ENCODE measurements around the gene KCNK2. TPM values are rescaled to one million over a fixed set of nuclear protein-coding genes. Genes with fewer than 3 reads are reported as not detected.

KCNK2 gene
- 6.8 and 9.1 TPM in 2 replicates for total RNA-seq (2012; rRNA removed)

GRCh38 chr1:215082532-215083382, at the start of gene KCNK2:
KCNK2 (plus strand) TSS chr1:215082737; CDS start chr1:215083386, 649 bp downstream.
- Histone ChIP-seq H3K4me2 (ENCODE audit: low read length) (peak within 1 kb of the TSS; percentile 93), H3K9ac (ENCODE audit: low read depth, low read length) (peak within 1 kb of the TSS; percentile 67), H3K4me1 (ENCODE audit: control insufficient read depth, insufficient read depth, low read length) (peaks cover 10% of the 10 kb centered on the region), H3K4me3 (ENCODE audit: low read length) (peak within 1 kb of the TSS; percentile 72), H3K9me3 (replicated peaks; ENCODE audit: low read length) (no peaks in the 10 kb centered on the region), H3K27me3 (ENCODE audit: control insufficient read depth, insufficient read depth, low read length) (no peaks in the 10 kb centered on the region), H3K36me3 (ENCODE audit: insufficient read depth, low read length) (peaks cover 3% of the 10 kb centered on the region)

- no peaks in the 10 kb centered on the region for H3K36me3 ChIP-seq (ENCODE audit: insufficient read depth, low read length)
- H3K27me3 ChIP-seq (ENCODE audit: control insufficient read depth, insufficient read depth, low read length) = no peaks in the 10 kb centered on the region
- H3K9me3 ChIP-seq (replicated peaks; ENCODE audit: low read length) = no peaks in the 10 kb centered on the region
- H3K9ac ChIP-seq (ENCODE audit: low read depth, low read length) = no peak overlapping the region
- no peaks in the 10 kb centered on the region for H3K4me1 ChIP-seq (ENCODE audit: control insufficient read depth, insufficient read depth, low read length)
- H3K4me2 ChIP-seq (ENCODE audit: low read length) = no peak overlapping the region
- no peak overlapping the region for H3K4me3 ChIP-seq (ENCODE audit: low read length)
Measured at GRCh38 chr1:215032911-215033526, 49.5 kb upstream of the KCNK2 start.

- H3K27me3 ChIP-seq (ENCODE audit: control insufficient read depth, insufficient read depth, low read length) = no peaks in the 10 kb centered on the region
- H3K4me2 ChIP-seq (ENCODE audit: low read length) = no peak overlapping the region
- no peak overlapping the region for H3K9ac ChIP-seq (ENCODE audit: low read depth, low read length)
- no peaks in the 10 kb centered on the region for H3K36me3 ChIP-seq (ENCODE audit: insufficient read depth, low read length)
- H3K4me1 ChIP-seq (ENCODE audit: control insufficient read depth, insufficient read depth, low read length) = no peaks in the 10 kb centered on the region
- no peaks in the 10 kb centered on the region for H3K9me3 ChIP-seq (replicated peaks; ENCODE audit: low read length)
- no peak overlapping the region for H3K4me3 ChIP-seq (ENCODE audit: low read length)
Measured at GRCh38 chr1:215040190-215040589, 42.3 kb upstream of the KCNK2 start.

GRCh38 chr1:215043401-215043800, 39.1 kb upstream of the KCNK2 start:
- Histone ChIP-seq H3K4me3 (ENCODE audit: low read length) (no peak overlapping the region), H3K36me3 (ENCODE audit: insufficient read depth, low read length) (no peaks in the 10 kb centered on the region), H3K4me1 (ENCODE audit: control insufficient read depth, insufficient read depth, low read length) (no peaks in the 10 kb centered on the region), H3K9ac (ENCODE audit: low read depth, low read length) (no peak overlapping the region), H3K27me3 (ENCODE audit: control insufficient read depth, insufficient read depth, low read length) (no peaks in the 10 kb centered on the region), H3K9me3 (replicated peaks; ENCODE audit: low read length) (no peaks in the 10 kb centered on the region), H3K4me2 (ENCODE audit: low read length) (no peak overlapping the region)

- H3K27me3 ChIP-seq (ENCODE audit: control insufficient read depth, insufficient read depth, low read length) = no peaks in the 10 kb centered on the region
- no peak overlapping the region for H3K4me2 ChIP-seq (ENCODE audit: low read length)
- H3K4me1 ChIP-seq (ENCODE audit: control insufficient read depth, insufficient read depth, low read length) = no peaks in the 10 kb centered on the region
- no peaks in the 10 kb centered on the region for H3K9me3 ChIP-seq (replicated peaks; ENCODE audit: low read length)
- no peak overlapping the region for H3K9ac ChIP-seq (ENCODE audit: low read depth, low read length)
- H3K36me3 ChIP-seq (ENCODE audit: insufficient read depth, low read length) = no peaks in the 10 kb centered on the region
- H3K4me3 ChIP-seq (ENCODE audit: low read length) = no peak overlapping the region
Measured at GRCh38 chr1:215044151-215044550, 38.4 kb upstream of the KCNK2 start.

- H3K4me1 ChIP-seq (ENCODE audit: control insufficient read depth, insufficient read depth, low read length) = no peaks in the 10 kb centered on the region
- H3K4me2 ChIP-seq (ENCODE audit: low read length) = no peak overlapping the region
- no peak overlapping the region for H3K4me3 ChIP-seq (ENCODE audit: low read length)
- no peak overlapping the region for H3K9ac ChIP-seq (ENCODE audit: low read depth, low read length)
- H3K36me3 ChIP-seq (ENCODE audit: insufficient read depth, low read length) = no peaks in the 10 kb centered on the region
- H3K27me3 ChIP-seq (ENCODE audit: control insufficient read depth, insufficient read depth, low read length) = no peaks in the 10 kb centered on the region
- H3K9me3 ChIP-seq (replicated peaks; ENCODE audit: low read length) = no peaks in the 10 kb centered on the region
Measured at GRCh38 chr1:215045698-215046308, 36.7 kb upstream of the KCNK2 start.

GRCh38 chr1:215052256-215053015, 30.1 kb upstream of the KCNK2 start:
- Histone ChIP-seq H3K4me1 (ENCODE audit: control insufficient read depth, insufficient read depth, low read length) (peaks cover 12% of the 10 kb centered on the region), H3K9ac (ENCODE audit: low read depth, low read length) (no peak overlapping the region), H3K36me3 (ENCODE audit: insufficient read depth, low read length) (no peaks in the 10 kb centered on the region), H3K4me2 (ENCODE audit: low read length) (no peak overlapping the region), H3K4me3 (ENCODE audit: low read length) (no peak overlapping the region), H3K27me3 (ENCODE audit: control insufficient read depth, insufficient read depth, low read length) (no peaks in the 10 kb centered on the region), H3K9me3 (replicated peaks; ENCODE audit: low read length) (no peaks in the 10 kb centered on the region)

GRCh38 chr1:215054266-215054665, 28.3 kb upstream of the KCNK2 start:
- H3K9me3 ChIP-seq (replicated peaks; ENCODE audit: low read length) = no peaks in the 10 kb centered on the region
- H3K4me1 ChIP-seq (ENCODE audit: control insufficient read depth, insufficient read depth, low read length) = peaks cover 12% of the 10 kb centered on the region
- no peaks in the 10 kb centered on the region for H3K36me3 ChIP-seq (ENCODE audit: insufficient read depth, low read length)
- H3K9ac ChIP-seq (ENCODE audit: low read depth, low read length) = no peak overlapping the region
- H3K4me3 ChIP-seq (ENCODE audit: low read length) = no peak overlapping the region
- H3K4me2 ChIP-seq (ENCODE audit: low read length) = no peak overlapping the region
- no peaks in the 10 kb centered on the region for H3K27me3 ChIP-seq (ENCODE audit: control insufficient read depth, insufficient read depth, low read length)

- Histone ChIP-seq H3K4me2 (ENCODE audit: low read length) (no peak overlapping the region), H3K4me1 (ENCODE audit: control insufficient read depth, insufficient read depth, low read length) (peaks cover 12% of the 10 kb centered on the region), H3K27me3 (ENCODE audit: control insufficient read depth, insufficient read depth, low read length) (no peaks in the 10 kb centered on the region), H3K9me3 (replicated peaks; ENCODE audit: low read length) (no peaks in the 10 kb centered on the region), H3K4me3 (ENCODE audit: low read length) (no peak overlapping the region), H3K36me3 (ENCODE audit: insufficient read depth, low read length) (no peaks in the 10 kb centered on the region), H3K9ac (ENCODE audit: low read depth, low read length) (no peak overlapping the region)
Measured at GRCh38 chr1:215055281-215055935, 27.1 kb upstream of the KCNK2 start.

- Histone ChIP-seq H3K27me3 (ENCODE audit: control insufficient read depth, insufficient read depth, low read length) (no peaks in the 10 kb centered on the region), H3K36me3 (ENCODE audit: insufficient read depth, low read length) (no peaks in the 10 kb centered on the region), H3K9ac (ENCODE audit: low read depth, low read length) (no peak overlapping the region), H3K4me3 (ENCODE audit: low read length) (no peak overlapping the region), H3K4me2 (ENCODE audit: low read length) (no peak overlapping the region), H3K4me1 (ENCODE audit: control insufficient read depth, insufficient read depth, low read length) (peaks cover 12% of the 10 kb centered on the region), H3K9me3 (replicated peaks; ENCODE audit: low read length) (no peaks in the 10 kb centered on the region)
Measured at GRCh38 chr1:215056584-215056983, 26.0 kb upstream of the KCNK2 start.

- H3K9me3 ChIP-seq (replicated peaks; ENCODE audit: low read length) = no peaks in the 10 kb centered on the region
- no peaks in the 10 kb centered on the region for H3K27me3 ChIP-seq (ENCODE audit: control insufficient read depth, insufficient read depth, low read length)
- H3K4me2 ChIP-seq (ENCODE audit: low read length) = no peak overlapping the region
- H3K36me3 ChIP-seq (ENCODE audit: insufficient read depth, low read length) = no peaks in the 10 kb centered on the region
- no peak overlapping the region for H3K4me3 ChIP-seq (ENCODE audit: low read length)
- H3K4me1 ChIP-seq (ENCODE audit: control insufficient read depth, insufficient read depth, low read length) = peaks cover 6% of the 10 kb centered on the region
- no peak overlapping the region for H3K9ac ChIP-seq (ENCODE audit: low read depth, low read length)
Measured at GRCh38 chr1:215059947-215060346, 22.6 kb upstream of the KCNK2 start.

Measured in skeletal muscle satellite cell (primary cell).